Upper lobe of right lung (tissue), 1 donor: Measurements from ENCODE around the gene HOATZ. TPM values are rescaled to one million over a fixed set of nuclear protein-coding genes. Genes with fewer than 3 reads are reported as not detected.

Experiments
- ATAC-seq: fragments of 200-7000 bp; cut with Tn5 transposase; one replicate; pipeline ENCODE4 v1.9.1; 2020; ENCODE audit warnings: mild to moderate bottlenecking, moderate library complexity
- DNase-seq: peaks from one replicate; pipeline ENCODE4 v3.0.0-alpha.2; 2020
- H3K27ac ChIP-seq: fragments of 200-600 bp; one replicate; pipeline ENCODE4 v1.8.0; 2022
- H3K27me3 ChIP-seq: fragments of 200-600 bp; one replicate; pipeline ENCODE4 v1.8.0; 2022; ENCODE audit warnings: mild to moderate bottlenecking
- H3K36me3 ChIP-seq: fragments of 200-600 bp; one replicate; pipeline ENCODE4 v1.8.0; 2022
- H3K4me1 ChIP-seq: fragments of 200-600 bp; one replicate; pipeline ENCODE4 v1.8.0; 2022
- H3K4me3 ChIP-seq: fragments of 200-600 bp; one replicate; pipeline ENCODE4 v1.8.0; 2022; ENCODE audit warnings: mild to moderate bottlenecking
- H3K9me3 ChIP-seq: fragments of 200-600 bp; one replicate; pipeline ENCODE4 v1.8.0; 2022
- intact Hi-C: fragments of 100-400 bp; cut with DNase I; formaldehyde crosslinking; loops from one replicate; pipeline ENCODE4 v1.11.0; 2022
- total RNA-seq: library from RNA; stranded (reverse); fragmentation: NEBNext Ultra II Directional; extraction: Animal tissue kit (Norgen Biotek cat#: 25700); gene quantifications from one replicate; pipeline ENCODE4 v1.2.1, GENCODE V29; 2021
- TF ChIP-seq, protein P1 (sequence below): fragments of 200-600 bp; IDR thresholded peaks from one replicate; pipeline ENCODE4 v1.8.0; 2022; ENCODE audit warnings: antibody characterized with exemption
- donor health status: DM: no; HTN: yes; CAD: no; lungs with severe emphysema.

Gene HOATZ
- total RNA-seq, 1 donor from 2014 or later = not detected

DNA sequence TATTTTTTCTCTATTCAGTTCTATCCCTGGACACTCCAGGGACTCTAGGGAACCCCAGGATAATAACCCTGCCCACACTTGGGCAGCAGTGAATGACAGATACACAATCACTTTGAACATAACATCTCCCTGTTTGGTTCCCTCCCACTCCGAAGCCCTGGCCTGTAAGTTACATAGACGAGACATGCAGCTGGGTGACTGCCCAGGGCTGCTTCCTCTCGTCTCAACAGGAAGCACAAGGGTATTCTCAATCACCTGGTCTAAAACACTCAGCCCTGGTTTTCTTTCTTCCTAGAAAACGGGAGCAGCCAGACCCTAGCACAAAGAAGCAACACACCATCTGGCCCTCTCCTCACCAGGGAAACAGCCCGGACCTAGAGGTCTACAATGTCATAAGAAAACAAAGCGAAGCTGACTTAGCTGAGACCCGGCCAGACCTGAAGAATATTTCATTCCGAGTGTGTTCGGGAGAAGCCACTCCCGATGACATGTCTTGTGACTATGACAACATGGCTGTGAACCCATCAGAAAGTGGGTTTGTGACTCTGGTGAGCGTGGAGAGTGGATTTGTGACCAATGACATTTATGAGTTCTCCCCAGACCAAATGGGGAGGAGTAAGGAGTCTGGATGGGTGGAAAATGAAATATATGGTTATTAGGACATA is 45.4 kb downstream of the HOATZ start:
- intact Hi-C loops = loop anchor here (10.0 kb wide), 1 partner anchor 285 kb away; no protein-coding TSS in a partner anchor

DNA sequence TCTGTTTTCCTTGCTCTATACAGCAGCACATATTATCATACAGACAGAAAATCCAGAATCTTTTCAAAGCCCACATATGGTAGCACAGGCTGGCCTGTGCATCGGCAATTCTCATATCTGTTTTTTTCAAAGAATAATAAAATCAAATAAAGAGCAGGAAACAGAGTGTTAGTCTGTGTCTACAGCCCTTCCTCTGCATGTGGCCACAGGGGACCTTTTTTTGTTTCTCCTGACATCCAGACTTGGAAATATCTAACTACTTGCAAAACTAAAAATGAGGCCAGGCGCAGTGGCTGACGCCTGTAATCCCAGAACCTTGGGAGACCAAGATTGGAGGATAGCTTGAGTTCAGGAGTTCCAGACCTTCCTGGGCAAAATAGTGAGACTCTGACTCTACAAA is 46.2 kb downstream of the HOATZ start:
- no peak for ATAC-seq

More for the DNA sequence above, 45.4 kb downstream of the HOATZ start:
- Histone ChIP-seq H3K4me3 (no peak overlapping the region), H3K27ac (no peak overlapping the region), H3K36me3 (no peaks in the 10 kb centered on the region), H3K27me3 (no peaks in the 10 kb centered on the region), H3K9me3 (no peaks in the 10 kb centered on the region), H3K4me1 (no peaks in the 10 kb centered on the region)
- TF ChIP-seq, protein P1, sequence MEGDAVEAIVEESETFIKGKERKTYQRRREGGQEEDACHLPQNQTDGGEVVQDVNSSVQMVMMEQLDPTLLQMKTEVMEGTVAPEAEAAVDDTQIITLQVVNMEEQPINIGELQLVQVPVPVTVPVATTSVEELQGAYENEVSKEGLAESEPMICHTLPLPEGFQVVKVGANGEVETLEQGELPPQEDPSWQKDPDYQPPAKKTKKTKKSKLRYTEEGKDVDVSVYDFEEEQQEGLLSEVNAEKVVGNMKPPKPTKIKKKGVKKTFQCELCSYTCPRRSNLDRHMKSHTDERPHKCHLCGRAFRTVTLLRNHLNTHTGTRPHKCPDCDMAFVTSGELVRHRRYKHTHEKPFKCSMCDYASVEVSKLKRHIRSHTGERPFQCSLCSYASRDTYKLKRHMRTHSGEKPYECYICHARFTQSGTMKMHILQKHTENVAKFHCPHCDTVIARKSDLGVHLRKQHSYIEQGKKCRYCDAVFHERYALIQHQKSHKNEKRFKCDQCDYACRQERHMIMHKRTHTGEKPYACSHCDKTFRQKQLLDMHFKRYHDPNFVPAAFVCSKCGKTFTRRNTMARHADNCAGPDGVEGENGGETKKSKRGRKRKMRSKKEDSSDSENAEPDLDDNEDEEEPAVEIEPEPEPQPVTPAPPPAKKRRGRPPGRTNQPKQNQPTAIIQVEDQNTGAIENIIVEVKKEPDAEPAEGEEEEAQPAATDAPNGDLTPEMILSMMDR = no peak
- DNase-seq (no peak), ATAC-seq (no peak)

DNA sequence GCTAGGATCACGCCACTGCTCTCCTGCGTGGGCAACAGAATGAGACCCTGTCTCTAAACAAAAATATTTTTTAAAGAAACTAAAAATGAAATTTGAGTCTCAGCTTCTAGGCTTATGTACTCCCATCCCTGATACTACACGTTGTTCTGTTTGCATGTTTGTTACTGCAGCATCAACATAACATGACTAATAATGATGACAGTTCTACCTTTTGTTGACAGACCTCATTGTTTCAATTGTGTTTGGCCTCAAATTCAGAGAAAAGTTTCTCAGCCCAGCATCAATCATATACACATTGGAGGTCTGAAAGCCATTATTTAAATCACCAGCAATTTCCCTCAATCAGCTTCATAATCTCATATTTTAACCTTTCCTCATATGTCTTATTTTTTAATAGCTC is 46.7 kb downstream of the HOATZ start:
- Histone ChIP-seq H3K9me3 (no peaks in the 10 kb centered on the region), H3K4me1 (no peaks in the 10 kb centered on the region), H3K27ac (no peak overlapping the region), H3K27me3 (no peaks in the 10 kb centered on the region), H3K36me3 (no peaks in the 10 kb centered on the region), H3K4me3 (no peak overlapping the region)
- intact Hi-C loops = loop anchor here (10.0 kb wide), 1 partner anchor 283 kb away; no protein-coding TSS in a partner anchor
- DNase-seq = no peak
- TF ChIP-seq, protein P1 = no peak
- no peak for ATAC-seq

More for the DNA sequence above, 46.2 kb downstream of the HOATZ start:
- Histone ChIP-seq H3K9me3 (no peaks in the 10 kb centered on the region), H3K27me3 (no peaks in the 10 kb centered on the region), H3K4me3 (no peak overlapping the region), H3K36me3 (no peaks in the 10 kb centered on the region), H3K4me1 (no peaks in the 10 kb centered on the region), H3K27ac (no peak overlapping the region)
- DNase-seq = no peak
- TF ChIP-seq, protein P1 = no peak
- intact Hi-C loops = loop anchor here (10.0 kb wide), 1 partner anchor 284 kb away; no protein-coding TSS in a partner anchor

DNA sequence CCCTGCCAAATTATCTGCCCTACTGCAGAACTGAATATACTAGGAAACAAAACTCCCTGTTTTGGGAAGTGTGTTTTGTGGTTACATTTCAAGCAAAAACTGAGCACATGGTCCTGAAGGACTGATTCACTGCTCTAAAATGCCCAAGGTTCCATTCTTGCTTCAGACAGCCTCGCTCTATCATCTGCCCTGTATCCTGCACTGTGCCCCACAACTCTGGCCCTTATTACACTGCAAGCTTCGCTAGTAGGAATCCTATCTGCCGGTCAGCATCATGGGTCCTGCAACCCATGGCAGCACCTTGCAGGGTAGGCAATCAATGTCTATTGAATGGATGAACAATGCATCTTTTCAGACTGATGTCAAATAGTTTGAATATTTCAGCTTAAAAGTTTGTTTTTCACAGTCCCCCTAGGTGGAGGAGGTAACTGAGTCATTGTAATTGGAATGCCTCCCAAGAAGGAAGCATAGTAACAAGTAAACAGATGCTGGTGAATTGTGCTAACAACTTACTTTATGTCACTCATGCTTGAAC is 47.3 kb downstream of the HOATZ start:
- DNase-seq = no peak
- H3K36me3 ChIP-seq = no peaks in the 10 kb centered on the region
- no peaks in the 10 kb centered on the region for H3K27me3 ChIP-seq
- H3K27ac ChIP-seq = no peak overlapping the region
- no peak for ATAC-seq
- intact Hi-C loops = loop anchor here (10.0 kb wide), 1 partner anchor 283 kb away; no protein-coding TSS in a partner anchor
- TF ChIP-seq, protein P1 = no peak
- H3K4me1 ChIP-seq = no peaks in the 10 kb centered on the region
- no peaks in the 10 kb centered on the region for H3K9me3 ChIP-seq
- H3K4me3 ChIP-seq = no peak overlapping the region

DNA sequence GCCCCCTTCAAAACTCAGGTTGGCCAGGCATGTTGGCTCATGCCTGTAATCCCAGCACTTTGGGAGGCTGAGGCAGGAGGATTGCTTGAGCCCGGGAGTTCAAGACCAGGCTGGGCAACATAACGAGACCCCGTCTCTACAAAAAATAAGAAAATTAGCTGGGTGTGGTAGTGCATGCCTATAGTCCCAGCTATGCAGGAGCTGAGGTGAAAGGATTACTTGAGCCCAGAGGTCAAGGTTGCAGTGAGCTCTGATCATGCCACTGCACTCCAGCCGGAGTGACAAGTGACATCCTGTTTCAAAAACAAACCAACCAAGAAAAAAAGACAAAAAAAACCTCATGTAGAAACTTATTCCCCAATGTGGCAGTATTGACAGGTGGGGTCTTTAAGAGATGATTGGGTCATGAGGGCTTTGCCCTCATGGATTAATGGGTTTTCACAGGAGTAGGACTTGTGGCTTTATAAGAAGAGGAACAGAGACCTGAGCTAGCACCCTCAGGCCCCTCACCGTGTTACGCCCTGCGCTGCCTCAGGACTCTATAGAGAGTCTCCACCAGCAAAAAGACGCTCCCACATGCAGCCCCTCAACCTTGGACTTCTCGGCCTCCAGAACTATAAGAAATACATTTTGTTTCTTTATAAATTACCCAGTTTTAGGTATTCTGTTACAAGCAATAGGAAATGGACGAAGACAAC is 48.3 kb downstream of the HOATZ start:
- no peak for ATAC-seq
- intact Hi-C loops = loop anchor here (10.0 kb wide), 1 partner anchor 282 kb away; no protein-coding TSS in a partner anchor
- no peak overlapping the region for H3K4me3 ChIP-seq
- H3K27me3 ChIP-seq = no peaks in the 10 kb centered on the region
- H3K36me3 ChIP-seq = no peaks in the 10 kb centered on the region
- H3K27ac ChIP-seq = no peak overlapping the region
- TF ChIP-seq, protein P1 = no peak
- no peaks in the 10 kb centered on the region for H3K9me3 ChIP-seq
- no peaks in the 10 kb centered on the region for H3K4me1 ChIP-seq
- DNase-seq = no peak
